HG03575 (cell line): ENCODE results near the gene TNN.

ENCODE experiments used
- ATAC-seq: cut with Tn5 transposase; IDR thresholded peaks from one replicate; pipeline ENCODE4 v1.9.1; 2021; ENCODE audit not compliant: unreplicated experiment, insufficient number of reproducible peaks, low FRiP score; ENCODE audit errors: extremely low read depth

Gene TNN

GRCh38 chr1:175191659-175192058, 124.0 kb downstream of the TNN start:
- ATAC-seq, result no peak

DNA sequence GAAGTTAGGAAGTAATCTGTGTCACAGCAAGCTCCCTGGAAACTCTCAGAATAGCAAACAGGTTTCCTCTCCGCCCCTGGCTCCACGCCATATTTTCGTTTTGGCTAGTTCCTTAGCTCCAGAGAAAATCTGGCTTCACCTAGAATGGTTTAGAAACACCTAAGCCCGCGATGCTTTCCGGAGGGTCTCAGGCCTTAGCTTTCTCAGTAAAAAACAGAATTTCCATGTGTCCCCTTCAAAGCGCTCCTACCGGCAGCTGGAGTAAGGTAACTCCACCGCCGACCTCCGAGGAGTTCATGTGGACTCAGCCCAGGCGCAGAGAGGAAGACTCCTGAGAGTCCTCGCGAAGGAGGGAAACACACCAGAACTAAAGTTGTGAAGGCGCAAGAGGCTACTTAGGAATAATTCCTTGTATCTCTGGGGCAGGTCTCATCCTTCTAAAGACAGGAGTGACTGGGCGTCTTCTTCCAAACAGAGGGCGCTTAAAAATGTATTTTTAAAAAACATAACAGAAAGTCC, 124.5 kb downstream of the TNN start:
- ATAC-seq, result no peak

DNA sequence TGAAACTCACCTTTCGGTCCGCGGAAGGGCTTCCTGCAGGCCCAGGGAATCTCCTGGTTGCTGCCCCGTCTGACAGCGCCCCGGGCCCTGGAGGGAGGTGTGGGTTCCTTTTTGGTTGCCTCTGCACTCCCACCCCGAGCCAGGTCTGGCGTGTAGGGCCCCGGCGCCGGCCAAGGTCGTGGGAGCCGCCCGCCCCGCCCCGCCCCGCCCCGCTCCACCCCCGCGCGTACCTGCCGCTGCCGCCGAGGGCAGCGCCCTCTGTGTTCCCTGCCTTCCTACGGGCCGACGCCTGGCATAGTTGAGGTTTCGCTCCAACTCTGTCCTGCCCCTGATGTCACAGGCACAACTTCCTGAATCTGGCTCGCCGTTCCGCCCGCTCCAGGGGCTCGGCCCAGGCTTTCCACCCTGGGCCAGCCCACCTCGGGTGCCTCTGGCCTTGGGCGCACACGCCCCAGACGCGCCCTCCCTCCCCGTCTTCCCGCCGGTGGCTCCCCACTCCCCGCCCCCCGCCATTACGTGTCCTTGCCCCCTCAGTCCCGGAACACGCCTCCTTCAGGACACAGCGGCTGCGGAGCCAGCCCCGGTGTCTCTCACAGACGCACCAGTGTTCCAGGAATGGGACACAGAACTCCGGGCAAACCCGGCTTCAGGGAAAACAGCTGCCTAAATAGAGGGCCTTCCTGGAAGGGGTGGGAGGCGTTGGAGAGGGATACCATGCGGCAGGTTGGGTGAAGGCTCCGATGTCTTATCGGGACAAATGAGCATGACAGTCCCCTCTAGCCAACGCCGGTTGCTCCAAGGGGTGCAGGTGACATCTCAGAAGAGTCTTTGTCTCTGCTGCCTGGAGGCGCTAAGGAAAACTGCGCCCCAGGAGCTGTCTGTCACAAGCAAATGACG, 125.2 kb downstream of the TNN start, which contains the start of gene KIAA0040:
TSS of gene KIAA0040 (minus strand) at position 147 of the 897 bp plus-strand sequence. CDS start 31,763 bp downstream, outside the sequence.
- ATAC-seq, result no peak

- ATAC-seq, result no peak
These were observed 125.9 kb downstream of the TNN start for GRCh38 chr1:175193527-175193910.

GRCh38 chr1:175195281-175195680, 127.6 kb downstream of the TNN start:
- no peak for ATAC-seq

DNA sequence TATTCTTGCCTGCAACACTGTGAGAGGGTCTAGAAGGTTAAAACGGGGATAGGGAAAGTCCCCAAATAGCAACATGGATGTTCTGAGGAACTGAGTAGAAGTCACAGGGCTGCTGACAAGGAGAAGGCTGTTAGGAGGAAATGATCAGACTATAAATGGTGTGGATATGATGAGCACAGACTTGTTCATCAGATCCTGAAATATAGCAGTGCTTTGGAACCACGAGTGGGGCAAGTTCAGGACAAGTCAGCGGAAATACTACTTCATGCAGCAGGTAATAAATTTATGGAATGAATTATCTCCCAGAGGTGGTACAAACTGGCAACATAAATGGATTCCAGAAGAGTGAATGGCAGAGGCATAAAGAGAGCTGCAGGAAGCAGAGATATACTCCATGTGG, 128.2 kb downstream of the TNN start:
- ATAC-seq, result no peak

DNA sequence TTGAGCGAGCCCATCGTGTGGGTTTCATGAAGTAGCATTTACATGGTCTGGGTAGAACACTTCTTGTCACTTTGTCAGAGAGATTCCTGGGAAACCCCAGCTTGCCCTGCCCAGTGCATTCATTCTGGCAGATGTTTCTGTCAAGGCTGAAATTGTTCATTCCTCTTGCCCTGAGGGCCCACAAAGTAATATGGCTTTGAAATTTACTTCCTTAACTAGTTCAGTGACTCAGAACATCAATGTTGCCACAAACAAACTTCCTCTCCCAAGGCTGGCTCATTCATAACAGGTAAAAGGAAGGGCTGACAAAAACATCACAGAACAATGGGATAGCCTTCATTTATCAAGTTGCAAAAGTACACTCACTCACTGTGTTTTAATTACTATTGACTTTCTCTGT, 129.9 kb downstream of the TNN start:
- ATAC-seq, result no peak
